HCT116 (cell line): ENCODE data around the gene JOSD1. TPM values are rescaled to one million over a fixed set of nuclear protein-coding genes. Genes with fewer than 3 reads are reported as not detected.

Experiments used
- ATAC-seq: fragments of 200-7000 bp; cut with Tn5 transposase; 2 replicates; pipeline ENCODE4 v1.9.1; 2020; ENCODE audit warnings: mild to moderate bottlenecking, moderate library complexity
- BruUV-seq: library from RNA; stranded (reverse); fragments of 400-500 nt; replicated peaks from 2 replicates; lab custom pipeline; 2021; lab: Mats Ljungman, UMichigan
- CTCF ChIA-PET: fragments of 300-600 bp; sonication (Branson Sonifier 250); formaldehyde crosslinking; loops from one replicate; lab custom pipeline; 2021; ENCODE audit warnings: antibody characterized with exemption; lab: Charles Lee
- POLR2A ChIA-PET: fragments of 300-600, 350-600 bp; sonication (Branson Sonifier 250); formaldehyde crosslinking; loops from one replicate; lab custom pipeline; 2021; ENCODE audit warnings: antibody characterized with exemption; lab: Charles Lee
- RAD21 ChIA-PET, 2 experiments: fragments of 300-600 bp; sonication (Branson Sonifier 250); formaldehyde crosslinking; loops; one replicate each; lab custom pipeline; 2023; ENCODE audit warnings: low total read pairs in 2 of 2; ENCODE audit not compliant: uncharacterized antibody in 2 of 2, unreplicated experiment in 2 of 2, low non-redundant PET in 1 of 2; lab: Charles Lee
- DNase-seq: peaks from one replicate; pipeline ENCODE4 v3.0.0-alpha.2; 2010; ENCODE audit warnings: low read depth, low spot score
- H2AFZ ChIP-seq: fragments of 200-600 bp; shearing (Covaris generic), sonication (generic); 2 replicates; pipeline ENCODE4 v1.6.1; 2017; ENCODE audit warnings: low read depth, mixed run types, mixed read lengths, antibody characterized with exemption, low read length; ENCODE audit not compliant: poor library complexity, severe bottlenecking
- H3K27ac ChIP-seq: 2 replicates; pipeline ENCODE4 v1.5.1; 2012; ENCODE audit warnings: low read depth, low read length
- H3K27me3 ChIP-seq: fragments of 200-600 bp; sonication (generic); 2 replicates; pipeline ENCODE4 v1.6.1; 2016; ENCODE audit warnings: mixed run types, low read length, mixed read lengths; ENCODE audit not compliant: insufficient read depth
- H3K36me3 ChIP-seq, 2 experiments: fragments of 200-500 bp in 1 of 2; fragments of 200-600 bp in 1 of 2; sonication (Bioruptor generic) in 1 of 2; sonication (generic) in 1 of 2; 2 replicates each; pipeline versions ENCODE4 v1.5.1 to v1.6.1; 2014 to 2016; ENCODE audit warnings: low read length in 2 of 2, inconsistent platforms in 1 of 2, mixed read lengths in 1 of 2, mixed run types in 1 of 2; ENCODE audit not compliant: insufficient read depth in 2 of 2, control insufficient read depth in 1 of 2
- H3K4me1 ChIP-seq, 2 experiments: fragments of 200-600 bp in 1 of 2; sonication (generic) in 1 of 2; 2 replicates each; pipeline versions ENCODE4 v1.5.1 to v1.6.1; 2012 to 2017; ENCODE audit warnings: low read length in 2 of 2, inconsistent platforms in 1 of 2, mild to moderate bottlenecking in 1 of 2, mixed read lengths in 1 of 2, mixed run types in 1 of 2, moderate library complexity in 1 of 2; ENCODE audit not compliant: insufficient read depth in 2 of 2, control insufficient read depth in 1 of 2
- H3K4me2 ChIP-seq: fragments of 200-600 bp; sonication (generic); 2 replicates; pipeline ENCODE4 v1.6.1; 2017; ENCODE audit warnings: mixed run types, low read length, mixed read lengths
- H3K4me3 ChIP-seq, 2 experiments: fragments of 200-600 bp in 1 of 2; sonication (generic) in 1 of 2; replicated peaks in 1 of 2; 2 replicates each; pipeline ENCODE4 v1.5.1; 2011 to 2016; ENCODE audit warnings: low read length in 2 of 2, control low read depth in 1 of 2, low read depth in 1 of 2, mild to moderate bottlenecking in 1 of 2, mixed read lengths in 1 of 2, mixed run types in 1 of 2
- H3K79me2 ChIP-seq: fragments of 200-600 bp; sonication (generic); 2 replicates; pipeline ENCODE4 v1.6.1; 2017; ENCODE audit warnings: mild to moderate bottlenecking, mixed run types, low read length, moderate library complexity, mixed read lengths; ENCODE audit not compliant: insufficient read depth
- H3K9ac ChIP-seq: fragments of 200-600 bp; sonication (generic); 2 replicates; pipeline ENCODE4 v1.6.1; 2016; ENCODE audit warnings: low read length, mixed read lengths
- H3K9me2 ChIP-seq: fragments of 200-600 bp; sonication (generic), shearing (Covaris generic); 2 replicates; pipeline ENCODE4 v1.6.1; 2017; ENCODE audit warnings: mixed run types, mild to moderate bottlenecking, moderate library complexity; ENCODE audit not compliant: insufficient read depth
- H3K9me3 ChIP-seq, 2 experiments: fragments of 200-500 bp in 1 of 2; fragments of 200-600 bp in 1 of 2; sonication (Bioruptor generic) in 1 of 2; sonication (generic) in 1 of 2; 2 replicates each; pipeline ENCODE4 v1.6.1; 2014 to 2017; ENCODE audit warnings: low read length in 2 of 2, mixed read lengths in 2 of 2, inconsistent platforms in 1 of 2, low read depth in 1 of 2, mild to moderate bottlenecking in 1 of 2, mixed run types in 1 of 2, moderate library complexity in 1 of 2; ENCODE audit not compliant: control insufficient read depth in 1 of 2, insufficient read depth in 1 of 2
- H4K20me1 ChIP-seq: fragments of 200-600 bp; sonication (generic), shearing (Covaris generic); 2 replicates; pipeline ENCODE4 v1.6.1; 2017; ENCODE audit warnings: mixed run types, mild to moderate bottlenecking, moderate library complexity; ENCODE audit not compliant: insufficient read depth
- ATF3 ChIP-seq: IDR thresholded peaks from 2 replicates; pipeline ENCODE4 v1.6.1; 2012
- CBX3 ChIP-seq: IDR thresholded peaks from 2 replicates; pipeline ENCODE4 v1.6.1; 2012; ENCODE audit warnings: low read depth
- EGR1 ChIP-seq: IDR thresholded peaks from 2 replicates; pipeline ENCODE4 v1.6.1; 2012; ENCODE audit warnings: low read depth
- ELF1 ChIP-seq: IDR thresholded peaks from 2 replicates; pipeline ENCODE4 v1.6.1; 2012; ENCODE audit warnings: low read depth, borderline replicate concordance
- EZH2 ChIP-seq: fragments of 200-600 bp; sonication (generic); IDR thresholded peaks from 2 replicates; pipeline ENCODE4 v1.6.1; 2017; ENCODE audit warnings: antibody characterized with exemption, mixed run types
- EZH2phosphoT487 ChIP-seq: fragments of 200-600 bp; IDR thresholded peaks from 2 replicates; pipeline ENCODE4 v1.6.1; 2018; ENCODE audit warnings: antibody characterized with exemption, borderline replicate concordance
- FOSL1 ChIP-seq: IDR thresholded peaks from 2 replicates; pipeline ENCODE4 v1.6.1; 2012; ENCODE audit warnings: low read depth
- JUND ChIP-seq: IDR thresholded peaks from 2 replicates; pipeline ENCODE4 v1.6.1; 2012
- MAX ChIP-seq: IDR thresholded peaks from 2 replicates; pipeline ENCODE4 v1.6.1; 2012
- POLR2AphosphoS5 ChIP-seq: IDR thresholded peaks from 2 replicates; pipeline ENCODE4 v1.6.1; 2011; ENCODE audit warnings: mild to moderate bottlenecking, low read depth, low read length, moderate library complexity
- SRF ChIP-seq: IDR thresholded peaks from 2 replicates; pipeline ENCODE4 v1.6.1; 2012; ENCODE audit warnings: low read depth
- TCF7L2 ChIP-seq: IDR thresholded peaks from 2 replicates; pipeline ENCODE4 v1.7.0; 2011; ENCODE audit warnings: borderline replicate concordance, inconsistent platforms; ENCODE audit not compliant: insufficient read depth, insufficient read length; ENCODE audit errors: extremely low read depth
- ZNF274 ChIP-seq: fragments of 200-500 bp; sonication (Bioruptor generic); IDR thresholded peaks from 2 replicates; pipeline ENCODE4 v1.6.1; 2014; ENCODE audit warnings: mild to moderate bottlenecking, low read depth, low read length, inconsistent platforms
- intact Hi-C: fragments of 100-400 bp; cut with micrococcal nuclease; formaldehyde crosslinking; loops from 2 replicates; pipeline ENCODE4 v1.10.0; 2022
- total RNA-seq: library from RNA; stranded (reverse); gene quantifications from one replicate; pipeline ENCODE4 v1.2.1, GENCODE V29; 2021; ENCODE audit not compliant: unreplicated experiment
- TF ChIP-seq, protein P1 (sequence below), 3 experiments: fragments of 200-600 bp in 1 of 3; sonication (generic) in 1 of 3; IDR thresholded peaks in 2 of 3; conservative IDR thresholded peaks in 1 of 3; 2 replicates each; pipeline ENCODE4 v1.5.1; 2012 to 2017; ENCODE audit warnings: low read depth in 2 of 3, low read length in 2 of 3, antibody characterized with exemption in 1 of 3, borderline replicate concordance in 1 of 3, control low read depth in 1 of 3, mild to moderate bottlenecking in 1 of 3, mixed read lengths in 1 of 3, mixed run types in 1 of 3, moderate library complexity in 1 of 3; ENCODE audit not compliant: insufficient read depth in 1 of 3

JOSD1 gene
- total RNA-seq, 1 experiment from 2014 or later = 67.3 TPM

DNA sequence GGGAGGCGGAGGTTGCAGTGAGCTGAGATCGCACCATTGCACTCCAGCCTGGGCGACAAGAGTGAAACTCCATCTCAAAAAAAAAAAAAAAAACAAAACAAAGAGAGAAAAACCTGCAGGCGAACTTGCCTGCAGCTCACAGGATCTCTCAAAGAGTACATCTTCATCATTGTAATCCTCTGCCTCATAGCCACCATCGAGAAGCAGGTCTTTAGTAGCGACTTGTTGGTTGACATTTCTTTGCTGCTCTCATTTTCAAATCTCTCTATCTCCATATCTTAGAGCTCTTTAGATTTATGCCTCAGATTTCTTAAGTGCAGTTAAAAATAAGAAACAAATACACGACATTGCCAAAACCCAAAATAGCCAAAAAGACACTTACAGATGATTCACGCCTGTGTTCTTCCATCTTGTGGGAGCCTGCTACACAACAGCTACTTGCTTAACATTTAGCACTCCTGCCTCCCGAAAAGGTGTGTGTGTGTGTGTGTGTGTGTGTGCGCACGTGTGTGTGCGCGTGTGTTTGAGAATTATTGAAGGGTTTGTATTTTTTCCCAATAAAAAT is 59.2 kb downstream of the JOSD1 start:
- no peaks in the 10 kb centered on the region for H3K79me2 ChIP-seq
- H3K36me3 ChIP-seq = peaks cover 0 to 4% of the 10 kb centered on the region in 2 experiments; a peak in 2 of 4 replicates
- intact Hi-C loops = no loop called here
- DNase-seq = no peak
- no peak overlapping the region for H3K27ac ChIP-seq
- H2AFZ ChIP-seq = no peak overlapping the region
- no peak overlapping the region for H3K4me2 ChIP-seq
- H3K9me2 ChIP-seq = no peaks in the 10 kb centered on the region
- no peak for TF ChIP-seq EZH2phosphoT487
- no peak for TF ChIP-seq EZH2
- TF ChIP-seq CBX3 = no peak
- no peak for TF ChIP-seq ZNF274
- no peak for TF ChIP-seq SRF
- no peak for TF ChIP-seq POLR2AphosphoS5
- no peak for TF ChIP-seq EGR1
- no peak for TF ChIP-seq JUND
- TF ChIP-seq TCF7L2 = no peak
- no peak for TF ChIP-seq FOSL1
- no peak for TF ChIP-seq MAX
- ATAC-seq = no peak
- no peak overlapping the region for H3K4me3 ChIP-seq
- CTCF ChIA-PET = no interaction called here
- no peaks in the 10 kb centered on the region for H4K20me1 ChIP-seq
- H3K9ac ChIP-seq = no peak overlapping the region
- BruUV-seq = no TSS peak
- POLR2A ChIA-PET = no interaction called here
- H3K9me3 ChIP-seq = no peaks in the 10 kb centered on the region
- RAD21 ChIA-PET = no interaction called here
- H3K4me1 ChIP-seq = no peaks in the 10 kb centered on the region
- H3K27me3 ChIP-seq = no peaks in the 10 kb centered on the region

- Histone ChIP-seq H3K9me2 (no peaks in the 10 kb centered on the region), H3K4me3 (no peak overlapping the region), H3K36me3 (peaks cover 0 to 6% of the 10 kb centered on the region in 2 experiments; a peak in 2 of 4 replicates)
- POLR2A ChIA-PET = no interaction called here
- intact Hi-C loops = no loop called here
- no peak for ATAC-seq
- TF ChIP-seq, protein P1, sequence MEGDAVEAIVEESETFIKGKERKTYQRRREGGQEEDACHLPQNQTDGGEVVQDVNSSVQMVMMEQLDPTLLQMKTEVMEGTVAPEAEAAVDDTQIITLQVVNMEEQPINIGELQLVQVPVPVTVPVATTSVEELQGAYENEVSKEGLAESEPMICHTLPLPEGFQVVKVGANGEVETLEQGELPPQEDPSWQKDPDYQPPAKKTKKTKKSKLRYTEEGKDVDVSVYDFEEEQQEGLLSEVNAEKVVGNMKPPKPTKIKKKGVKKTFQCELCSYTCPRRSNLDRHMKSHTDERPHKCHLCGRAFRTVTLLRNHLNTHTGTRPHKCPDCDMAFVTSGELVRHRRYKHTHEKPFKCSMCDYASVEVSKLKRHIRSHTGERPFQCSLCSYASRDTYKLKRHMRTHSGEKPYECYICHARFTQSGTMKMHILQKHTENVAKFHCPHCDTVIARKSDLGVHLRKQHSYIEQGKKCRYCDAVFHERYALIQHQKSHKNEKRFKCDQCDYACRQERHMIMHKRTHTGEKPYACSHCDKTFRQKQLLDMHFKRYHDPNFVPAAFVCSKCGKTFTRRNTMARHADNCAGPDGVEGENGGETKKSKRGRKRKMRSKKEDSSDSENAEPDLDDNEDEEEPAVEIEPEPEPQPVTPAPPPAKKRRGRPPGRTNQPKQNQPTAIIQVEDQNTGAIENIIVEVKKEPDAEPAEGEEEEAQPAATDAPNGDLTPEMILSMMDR (IDR thresholded peaks at IDR 0.05 in 2 of 3, conservative IDR thresholded peaks at IDR 0.05 in 1 of 3; ENCODE audit: borderline replicate concordance in 1 of 3, insufficient read depth in 1 of 3, low read depth in 2 of 3, low read length in 2 of 3) = no peak
- TF ChIP-seq ELF1 (no peak), MAX (no peak), SRF (no peak), ATF3 (no peak), ZNF274 (no peak), POLR2AphosphoS5 (no peak)
- TF ChIP-seq, all 23 proteins: peak for 0
- no peaks in the 10 kb centered on the region for H3K4me1 ChIP-seq
- H2AFZ ChIP-seq = no peak overlapping the region
- H4K20me1 ChIP-seq = no peaks in the 10 kb centered on the region
- ChIA-PET CTCF (no interaction called here), RAD21 (no interaction called here)
- no TSS peak for BruUV-seq
- H3K4me2 ChIP-seq = no peak overlapping the region
- H3K9ac ChIP-seq = no peak overlapping the region
- no peaks in the 10 kb centered on the region for H3K79me2 ChIP-seq
- H3K27ac ChIP-seq = no peak overlapping the region
- H3K9me3 ChIP-seq = no peaks in the 10 kb centered on the region
- no peak for DNase-seq
- no peaks in the 10 kb centered on the region for H3K27me3 ChIP-seq
Measured at GRCh38 chr22:38638728-38639127, 62.0 kb downstream of the JOSD1 start.
